ENCODE data around the gene CHMP1B.

Gene CHMP1B

DNA sequence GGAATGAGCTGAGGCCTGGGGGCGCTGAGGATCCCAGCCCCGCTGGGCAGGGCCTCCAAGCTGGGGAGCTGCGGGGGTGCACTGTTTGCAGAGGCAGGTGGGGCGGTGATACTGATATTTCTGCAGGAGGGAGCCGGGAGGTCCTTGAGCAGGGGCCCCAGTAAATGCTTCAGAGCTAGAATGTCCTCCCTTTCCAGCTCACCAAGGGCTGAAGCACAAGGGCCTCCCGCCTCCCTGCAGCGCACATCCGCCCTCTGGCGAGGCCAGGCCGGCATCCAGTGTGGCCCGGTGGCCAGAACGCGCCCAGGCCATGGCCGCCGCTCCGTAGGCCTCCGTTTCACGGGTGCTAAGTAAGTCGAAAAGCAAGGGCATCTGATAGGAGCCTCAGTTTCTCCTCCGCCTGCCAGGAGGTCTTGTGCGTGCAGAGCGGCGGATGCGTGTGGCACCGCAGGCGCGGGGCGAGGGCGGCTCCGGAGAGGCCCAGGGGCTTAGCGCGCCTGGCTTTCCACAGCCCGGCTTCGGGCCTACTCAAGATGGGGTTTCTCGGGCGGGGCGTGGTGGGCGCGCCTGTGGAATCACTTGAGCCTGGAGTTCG, 29.5 kb upstream of the CHMP1B start:
- Mint-ChIP-seq H3K9me3 (no peaks in the 10 kb centered on the region), H3K27me3 (peaks cover 2% of the 10 kb centered on the region), H3K4me3 (no peak overlapping the region), H3K27ac (no peak overlapping the region), H3K4me1 (ENCODE audit: low read depth) (no peaks in the 10 kb centered on the region), H3K36me3 (ENCODE audit: low read depth) (no peaks in the 10 kb centered on the region)
- intact Hi-C loops (cut with micrococcal nuclease) = no loop called here

GRCh38 chr18:11823545-11823944, 27.7 kb upstream of the CHMP1B start:
- intact Hi-C loops (cut with micrococcal nuclease) = no loop called here
- Mint-ChIP-seq H3K4me1 (ENCODE audit: low read depth) (no peaks in the 10 kb centered on the region), H3K9me3 (no peaks in the 10 kb centered on the region), H3K36me3 (ENCODE audit: low read depth) (no peaks in the 10 kb centered on the region), H3K4me3 (no peak overlapping the region), H3K27me3 (peaks cover 1% of the 10 kb centered on the region), H3K27ac (no peak overlapping the region)

DNA sequence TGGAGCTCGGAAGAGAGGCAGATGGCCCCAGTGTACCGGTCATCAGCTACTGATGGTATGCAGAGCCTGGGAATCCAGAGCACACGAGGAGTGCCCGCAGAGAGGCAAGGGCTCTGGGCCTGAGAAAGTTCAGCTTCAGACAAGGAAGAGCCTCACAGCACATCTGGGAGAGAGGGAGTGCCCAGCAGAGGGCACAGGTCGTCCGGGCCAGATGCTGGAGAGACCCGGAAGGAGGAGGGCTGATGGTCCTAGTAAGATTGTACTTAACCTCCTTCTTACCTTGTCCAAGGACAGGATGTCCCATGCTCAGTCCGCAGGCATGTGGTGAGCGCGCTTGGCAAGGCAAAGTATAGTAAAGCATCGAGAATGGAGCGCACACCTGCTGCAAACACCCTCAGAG, 24.4 kb upstream of the CHMP1B start:
- intact Hi-C loops (cut with micrococcal nuclease) = no loop called here
- H3K27me3 Mint-ChIP-seq = no peaks in the 10 kb centered on the region
- H3K36me3 Mint-ChIP-seq (ENCODE audit: low read depth) = no peaks in the 10 kb centered on the region
- H3K4me3 Mint-ChIP-seq = no peak overlapping the region
- no peak overlapping the region for H3K27ac Mint-ChIP-seq
- H3K9me3 Mint-ChIP-seq = no peaks in the 10 kb centered on the region
- no peaks in the 10 kb centered on the region for H3K4me1 Mint-ChIP-seq (ENCODE audit: low read depth)

DNA sequence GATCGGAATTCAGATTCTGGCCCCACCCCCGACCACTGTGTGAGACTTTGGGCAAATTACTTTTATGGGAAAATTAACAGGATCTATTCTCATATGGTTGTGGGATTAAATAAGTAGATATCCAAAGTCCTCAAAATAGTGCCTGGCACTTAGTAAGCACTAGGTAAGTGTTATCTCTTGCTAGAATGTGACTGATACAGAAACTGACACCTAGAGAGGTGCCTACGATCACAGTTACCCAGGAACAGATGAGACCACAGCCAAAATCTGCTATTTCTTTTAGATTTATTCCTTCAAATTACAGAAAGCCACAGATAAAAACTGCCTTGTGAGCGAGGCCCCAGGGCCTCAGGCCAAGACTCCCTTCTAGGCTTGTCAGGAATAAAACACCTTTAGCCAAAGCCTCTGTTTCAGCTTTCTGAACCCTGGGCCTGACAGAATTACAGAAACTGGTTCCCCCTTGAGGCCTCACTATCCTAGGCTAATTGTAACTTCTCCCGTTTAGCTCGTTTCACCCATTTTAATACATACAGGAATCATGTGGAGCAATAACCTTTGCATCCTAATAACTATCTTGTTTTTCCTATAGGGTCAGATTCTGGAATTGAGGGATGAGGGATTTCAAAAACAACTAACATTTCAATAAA, 22.3 kb upstream of the CHMP1B start:
- intact Hi-C loops (cut with micrococcal nuclease) = no loop called here
- no peaks in the 10 kb centered on the region for H3K36me3 Mint-ChIP-seq (ENCODE audit: low read depth)
- no peaks in the 10 kb centered on the region for H3K27me3 Mint-ChIP-seq
- H3K9me3 Mint-ChIP-seq = no peaks in the 10 kb centered on the region
- no peak overlapping the region for H3K4me3 Mint-ChIP-seq
- no peak overlapping the region for H3K27ac Mint-ChIP-seq
- no peaks in the 10 kb centered on the region for H3K4me1 Mint-ChIP-seq (ENCODE audit: low read depth)

- H3K9me3 Mint-ChIP-seq = no peaks in the 10 kb centered on the region
- no peaks in the 10 kb centered on the region for H3K4me1 Mint-ChIP-seq (ENCODE audit: low read depth)
- intact Hi-C loops (cut with micrococcal nuclease) = no loop called here
- H3K27me3 Mint-ChIP-seq = no peaks in the 10 kb centered on the region
- no peak overlapping the region for H3K27ac Mint-ChIP-seq
- no peaks in the 10 kb centered on the region for H3K36me3 Mint-ChIP-seq (ENCODE audit: low read depth)
- no peak overlapping the region for H3K4me3 Mint-ChIP-seq
Observed at GRCh38 chr18:11830585-11830984, 20.6 kb upstream of the CHMP1B start.

- H3K9me3 Mint-ChIP-seq = no peaks in the 10 kb centered on the region
Observed at GRCh38 chr18:11831921-11832320, 19.3 kb upstream of the CHMP1B start.

DNA sequence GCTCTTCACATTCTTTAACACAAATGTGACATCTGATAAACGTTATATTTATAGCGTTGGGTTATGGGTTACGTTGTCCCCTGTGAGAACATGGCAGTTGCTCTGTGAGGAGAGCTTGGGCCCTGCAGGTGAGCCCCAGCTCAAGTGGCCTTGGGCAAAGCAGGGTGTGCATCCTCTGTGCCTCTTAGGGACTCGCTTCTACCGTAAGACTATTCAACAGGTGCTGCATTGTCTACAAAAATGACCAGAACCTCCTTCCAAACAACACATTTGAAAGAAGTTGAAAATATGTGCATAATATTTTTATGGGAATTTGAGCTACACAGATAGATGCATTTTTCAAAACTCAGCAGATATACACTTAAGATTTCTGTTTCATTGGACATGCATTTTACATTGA, 16.4 kb upstream of the CHMP1B start:
- no peak overlapping the region for H3K4me3 Mint-ChIP-seq
- H3K27me3 Mint-ChIP-seq = no peaks in the 10 kb centered on the region
- no peaks in the 10 kb centered on the region for H3K4me1 Mint-ChIP-seq (ENCODE audit: low read depth)
- no peaks in the 10 kb centered on the region for H3K36me3 Mint-ChIP-seq (ENCODE audit: low read depth)
- no peak overlapping the region for H3K27ac Mint-ChIP-seq
- no peaks in the 10 kb centered on the region for H3K9me3 Mint-ChIP-seq
- intact Hi-C loops (cut with micrococcal nuclease) = no loop called here

More at GRCh38 chr18:11831921-11832320, 19.3 kb upstream of the CHMP1B start:
- H3K27ac Mint-ChIP-seq = no peak overlapping the region
- H3K4me1 Mint-ChIP-seq (ENCODE audit: low read depth) = no peaks in the 10 kb centered on the region
- H3K27me3 Mint-ChIP-seq = no peaks in the 10 kb centered on the region
- H3K36me3 Mint-ChIP-seq (ENCODE audit: low read depth) = no peaks in the 10 kb centered on the region
- no peak overlapping the region for H3K4me3 Mint-ChIP-seq
- intact Hi-C loops (cut with micrococcal nuclease) = no loop called here

DNA sequence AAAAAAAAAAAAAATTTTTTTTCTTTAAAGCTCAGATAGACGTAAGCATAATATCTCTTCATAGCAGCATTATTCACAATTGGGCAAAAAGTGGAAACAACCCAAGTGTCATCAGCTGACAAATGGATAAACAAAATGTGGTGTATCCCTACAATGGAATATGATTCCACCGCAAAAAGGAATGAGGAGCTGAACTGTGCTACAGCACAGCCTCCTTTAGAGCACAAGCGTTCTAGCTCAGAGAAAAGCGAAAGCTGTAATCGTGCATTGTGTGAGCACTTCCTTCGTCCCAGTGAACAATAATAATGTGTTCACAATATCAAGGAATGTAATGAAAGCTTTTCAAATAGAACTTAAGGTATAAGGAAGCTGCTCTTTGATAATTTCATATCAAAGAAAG, 11.7 kb upstream of the CHMP1B start:
- no peak overlapping the region for H3K4me3 Mint-ChIP-seq
- H3K36me3 Mint-ChIP-seq (ENCODE audit: low read depth) = no peaks in the 10 kb centered on the region

DNA sequence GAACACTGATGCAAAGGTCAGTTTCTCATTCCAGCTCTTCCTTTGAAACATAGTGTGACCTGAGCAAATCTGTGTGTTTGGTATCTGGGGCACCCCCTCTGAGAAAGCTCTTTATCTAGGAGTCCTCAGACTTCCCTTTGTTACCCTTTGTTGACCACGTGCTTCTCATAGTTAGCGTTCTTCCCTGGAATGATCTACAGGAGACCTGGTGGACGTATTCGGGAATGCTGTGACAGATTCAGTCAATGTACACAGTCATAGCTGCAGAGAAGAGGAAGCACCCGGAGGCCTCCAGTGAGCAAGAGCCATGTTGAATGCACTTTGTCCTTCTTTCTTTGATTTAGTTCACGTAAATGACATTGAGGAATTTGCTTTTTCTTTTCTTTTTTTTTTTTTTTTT, 10.7 kb upstream of the CHMP1B start:
- Mint-ChIP-seq H3K4me1 (ENCODE audit: low read depth) (no peaks in the 10 kb centered on the region), H3K27ac (no peak overlapping the region), H3K4me3 (no peak overlapping the region), H3K36me3 (ENCODE audit: low read depth) (no peaks in the 10 kb centered on the region), H3K27me3 (no peaks in the 10 kb centered on the region), H3K9me3 (no peaks in the 10 kb centered on the region)
- intact Hi-C loops (cut with micrococcal nuclease) = no loop called here

More for the DNA sequence above, 11.7 kb upstream of the CHMP1B start:
- no peak overlapping the region for H3K27ac Mint-ChIP-seq
- intact Hi-C loops (cut with micrococcal nuclease) = no loop called here
- H3K9me3 Mint-ChIP-seq = no peaks in the 10 kb centered on the region
- H3K27me3 Mint-ChIP-seq = no peaks in the 10 kb centered on the region
- H3K4me1 Mint-ChIP-seq (ENCODE audit: low read depth) = no peaks in the 10 kb centered on the region

GRCh38 chr18:11842562-11842961, 8.7 kb upstream of the CHMP1B start:
- H3K27ac Mint-ChIP-seq = no peak overlapping the region

DNA sequence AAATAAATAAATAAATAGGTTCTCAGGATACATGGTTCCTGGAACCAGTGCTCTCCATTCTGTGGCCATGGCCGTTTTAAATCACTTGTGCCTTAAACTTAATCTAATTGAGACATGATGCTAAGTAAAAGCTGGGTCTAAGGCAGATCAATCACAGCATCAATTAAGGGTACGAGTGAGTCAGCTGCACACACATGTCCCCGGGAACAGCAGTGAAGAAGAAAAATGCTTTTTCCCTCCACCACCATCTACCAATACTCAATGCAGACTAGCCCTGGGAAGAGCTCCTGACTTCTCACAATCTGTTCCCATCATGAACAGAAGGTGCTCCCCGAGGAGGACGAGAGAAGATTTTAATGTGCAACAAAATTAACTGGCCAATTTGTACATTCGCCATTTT, 6.8 kb upstream of the CHMP1B start:
- H3K4me3 Mint-ChIP-seq = no peak overlapping the region
- H3K36me3 Mint-ChIP-seq (ENCODE audit: low read depth) = no peaks in the 10 kb centered on the region
- no peaks in the 10 kb centered on the region for H3K9me3 Mint-ChIP-seq
- H3K27ac Mint-ChIP-seq = no peak overlapping the region
- peaks cover 9% of the 10 kb centered on the region for H3K27me3 Mint-ChIP-seq
- intact Hi-C loops (cut with micrococcal nuclease) = no loop called here
- H3K4me1 Mint-ChIP-seq (ENCODE audit: low read depth) = peaks cover 4% of the 10 kb centered on the region

More at GRCh38 chr18:11842562-11842961, 8.7 kb upstream of the CHMP1B start:
- Mint-ChIP-seq H3K9me3 (no peaks in the 10 kb centered on the region), H3K4me1 (ENCODE audit: low read depth) (no peaks in the 10 kb centered on the region), H3K4me3 (no peak overlapping the region), H3K27me3 (peaks cover 1% of the 10 kb centered on the region), H3K36me3 (ENCODE audit: low read depth) (no peaks in the 10 kb centered on the region)
- intact Hi-C loops (cut with micrococcal nuclease) = no loop called here

DNA sequence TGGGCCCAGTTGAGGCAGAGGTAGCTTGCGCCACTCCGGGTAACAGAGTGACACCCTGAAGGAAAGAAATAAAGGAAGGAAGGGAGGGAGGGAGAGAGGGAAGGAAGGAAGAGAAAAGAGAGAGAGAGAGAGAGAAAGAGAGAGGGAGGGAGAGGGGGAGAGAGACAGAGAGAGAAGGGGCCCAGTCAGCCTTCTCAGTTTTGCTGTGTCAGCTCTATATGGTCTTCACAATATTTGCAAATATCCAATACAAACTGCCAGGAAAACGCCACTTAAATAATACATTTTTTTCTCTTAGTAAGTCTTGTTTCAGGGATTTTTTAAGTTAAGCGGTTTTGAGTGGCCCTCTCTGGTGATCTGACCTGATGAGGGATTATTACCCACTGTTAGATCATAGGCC, 5.6 kb upstream of the CHMP1B start:
- Mint-ChIP-seq H3K27me3 (peaks cover 9% of the 10 kb centered on the region), H3K27ac (no peak overlapping the region), H3K4me1 (ENCODE audit: low read depth) (peaks cover 17% of the 10 kb centered on the region), H3K9me3 (no peaks in the 10 kb centered on the region), H3K4me3 (no peak overlapping the region), H3K36me3 (ENCODE audit: low read depth) (no peaks in the 10 kb centered on the region)
- intact Hi-C loops (cut with micrococcal nuclease) = no loop called here

DNA sequence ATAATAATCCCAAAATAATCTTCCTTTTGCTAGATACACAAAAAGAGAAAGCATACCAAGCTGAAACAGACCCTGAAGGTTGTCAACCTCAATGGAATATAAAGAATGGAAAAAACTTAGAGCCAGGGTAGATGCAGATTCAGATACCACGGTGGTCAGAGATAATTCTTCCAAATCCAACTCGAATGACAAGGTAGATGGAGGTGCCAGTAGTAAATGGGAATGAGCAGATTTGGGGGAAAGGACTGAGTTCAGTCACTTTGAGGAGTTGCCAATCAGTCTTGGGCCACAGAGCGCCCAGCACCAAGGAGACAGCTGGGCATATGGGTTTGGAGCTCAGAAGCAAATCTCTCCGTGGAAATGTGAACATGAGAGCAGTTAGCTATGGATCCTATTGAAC, 3.4 kb upstream of the CHMP1B start:
- intact Hi-C loops (cut with micrococcal nuclease) = no loop called here
- Mint-ChIP-seq H3K4me1 (ENCODE audit: low read depth) (peaks cover 17% of the 10 kb centered on the region), H3K4me3 (no peak overlapping the region), H3K36me3 (ENCODE audit: low read depth) (peaks cover 18% of the 10 kb centered on the region), H3K9me3 (no peaks in the 10 kb centered on the region), H3K27ac (peak overlapping the region; percentile 20), H3K27me3 (peaks cover 9% of the 10 kb centered on the region)

- Mint-ChIP-seq H3K27me3 (peaks cover 9% of the 10 kb centered on the region), H3K36me3 (ENCODE audit: low read depth) (peaks cover 22% of the 10 kb centered on the region), H3K4me3 (no peak overlapping the region), H3K27ac (peak overlapping the region; percentile 99), H3K4me1 (ENCODE audit: low read depth) (peaks cover 23% of the 10 kb centered on the region), H3K9me3 (no peaks in the 10 kb centered on the region)
- intact Hi-C loops (cut with micrococcal nuclease) = no loop called here
Observed at GRCh38 chr18:11849279-11849678, 1.9 kb upstream of the CHMP1B start.
